DND-41 (cell line): ENCODE results near the gene VCAN.

Source experiments
- ATAC-seq: fragments of 200-7000 bp; cut with Tn5 transposase; 3 replicates; pipeline ENCODE4 v1.9.1; 2021; ENCODE audit warnings: low read depth; ENCODE audit not compliant: insufficient read depth
- DNase-seq: peaks from one replicate; pipeline ENCODE4 v3.0.0-alpha.2; 2020
- H2AFZ ChIP-seq: 2 replicates; pipeline ENCODE4 v1.6.0; 2012; ENCODE audit warnings: low read depth, low read length
- H3K27ac ChIP-seq: 2 replicates; pipeline ENCODE4 v1.5.1; 2012; ENCODE audit warnings: low read length, inconsistent platforms
- H3K27me3 ChIP-seq: fragments of 200-600 bp; sonication (generic); 2 replicates; pipeline ENCODE4 v1.6.0; 2012; ENCODE audit warnings: low read length, mild to moderate bottlenecking, inconsistent platforms; ENCODE audit not compliant: insufficient read depth, poor library complexity
- H3K36me3 ChIP-seq: 2 replicates; pipeline ENCODE4 v1.5.1; 2012; ENCODE audit warnings: low read length, inconsistent platforms; ENCODE audit not compliant: insufficient read depth
- H3K4me1 ChIP-seq: 2 replicates; pipeline ENCODE4 v1.5.1; 2012; ENCODE audit warnings: mild to moderate bottlenecking, low read length; ENCODE audit not compliant: insufficient read depth
- H3K4me2 ChIP-seq: 2 replicates; pipeline ENCODE4 v1.6.0; 2012; ENCODE audit warnings: mild to moderate bottlenecking, moderate library complexity, low read length, inconsistent platforms; ENCODE audit not compliant: insufficient read depth
- H3K4me3 ChIP-seq, 2 experiments: fragments of 200-600 bp in 1 of 2; shearing (Covaris generic) in 1 of 2; 2 replicates each; pipeline ENCODE4 v1.5.1; 2012 to 2016; ENCODE audit warnings: inconsistent platforms in 2 of 2, low read length in 2 of 2, mild to moderate bottlenecking in 2 of 2, low read depth in 1 of 2, moderate library complexity in 1 of 2
- H3K79me2 ChIP-seq: 2 replicates; pipeline ENCODE4 v1.6.0; 2012; ENCODE audit warnings: low read length, inconsistent platforms; ENCODE audit not compliant: insufficient read depth
- H3K9ac ChIP-seq: 2 replicates; pipeline ENCODE4 v1.6.0; 2012; ENCODE audit warnings: low read depth, mild to moderate bottlenecking, inconsistent platforms, low read length, moderate library complexity
- H3K9me3 ChIP-seq: 2 replicates; pipeline ENCODE4 v1.5.1; 2012; ENCODE audit warnings: low read length, moderate library complexity, mild to moderate bottlenecking, inconsistent platforms; ENCODE audit not compliant: insufficient read depth, severe bottlenecking
- H4K20me1 ChIP-seq: 2 replicates; pipeline ENCODE4 v1.6.0; 2012; ENCODE audit warnings: low read length; ENCODE audit not compliant: insufficient read depth
- CTCF ChIP-seq: IDR thresholded peaks from 2 replicates; pipeline ENCODE4 v1.5.1; 2012; ENCODE audit warnings: borderline replicate concordance, low read length, moderate library complexity, mild to moderate bottlenecking; ENCODE audit not compliant: poor library complexity, severe bottlenecking; ENCODE audit errors: extremely low read depth
- EZH2 ChIP-seq: IDR thresholded peaks from 3 replicates; pipeline ENCODE4 v1.6.1; 2012; ENCODE audit warnings: borderline replicate concordance, low read depth, mild to moderate bottlenecking, moderate library complexity, low read length, inconsistent platforms; ENCODE audit not compliant: severe bottlenecking

VCAN gene

GRCh38 chr5:83471405-83472212 lies at the start of gene VCAN:
Gene VCAN (plus strand): TSS chr5:83471744. CDS start chr5:83483519, 11,775 bp downstream.
- no peak within 1 kb of the TSS for H3K27ac ChIP-seq
- DNase-seq, result no peak

GRCh38 chr5:83422284-83422683 lies 49.3 kb upstream of the VCAN start:
- H3K27me3 ChIP-seq, result no peaks in the 10 kb centered on the region
- no peaks in the 10 kb centered on the region for H3K79me2 ChIP-seq
- no peak overlapping the region for H3K4me2 ChIP-seq

More at GRCh38 chr5:83471405-83472212, at the start of gene VCAN:
- H3K36me3 ChIP-seq, result no peaks in the 10 kb centered on the region
- H3K27me3 ChIP-seq, result no peaks in the 10 kb centered on the region
- no peak within 1 kb of the TSS for H3K9ac ChIP-seq
- no peaks in the 10 kb centered on the region for H4K20me1 ChIP-seq
- ATAC-seq, result no peak
- peaks cover 13% of the 10 kb centered on the region for H3K9me3 ChIP-seq
- no peaks in the 10 kb centered on the region for H3K79me2 ChIP-seq
- no peak within 1 kb of the TSS for H2AFZ ChIP-seq
- TF ChIP-seq CTCF, result no peak
- no peak for TF ChIP-seq EZH2
- H3K4me2 ChIP-seq, result no peak within 1 kb of the TSS
- H3K4me3 ChIP-seq, result no peak within 1 kb of the TSS
- no peaks in the 10 kb centered on the region for H3K4me1 ChIP-seq

GRCh38 chr5:83426855-83427254 lies 44.7 kb upstream of the VCAN start:
- no peaks in the 10 kb centered on the region for H4K20me1 ChIP-seq
- H3K4me1 ChIP-seq, result peaks cover 5% of the 10 kb centered on the region; the same call in 1 of the 2 replicates
- no peak for ATAC-seq
- no peak overlapping the region for H3K4me3 ChIP-seq
- no peak overlapping the region for H2AFZ ChIP-seq
- H3K27me3 ChIP-seq, result no peaks in the 10 kb centered on the region
- H3K9me3 ChIP-seq, result no peaks in the 10 kb centered on the region
- DNase-seq, result no peak
- H3K27ac ChIP-seq, result no peak overlapping the region
- no peaks in the 10 kb centered on the region for H3K36me3 ChIP-seq
- no peak overlapping the region for H3K9ac ChIP-seq
- TF ChIP-seq CTCF (no peak), EZH2 (no peak)
- no peak overlapping the region for H3K4me2 ChIP-seq
- no peaks in the 10 kb centered on the region for H3K79me2 ChIP-seq

More at GRCh38 chr5:83422284-83422683, 49.3 kb upstream of the VCAN start:
- no peak overlapping the region for H3K9ac ChIP-seq
- H3K27ac ChIP-seq, result no peak overlapping the region
- no peak for ATAC-seq
- H3K4me1 ChIP-seq, result no peaks in the 10 kb centered on the region
- no peak for DNase-seq
- no peak overlapping the region for H3K4me3 ChIP-seq
- H3K9me3 ChIP-seq, result peaks cover 2% of the 10 kb centered on the region
- no peak for TF ChIP-seq EZH2
- TF ChIP-seq CTCF, result no peak
- H4K20me1 ChIP-seq, result no peaks in the 10 kb centered on the region
- no peak overlapping the region for H2AFZ ChIP-seq
- no peaks in the 10 kb centered on the region for H3K36me3 ChIP-seq
